Stimulated activated CD4-positive, alpha-beta T cell treated with anti-CD3 and anti-CD28 coated beads, Interleukin-4, amount 100 ng/mL, for 4 hours (primary cell): ENCODE results near the gene KPNA1.

Experiments used
- DNase-seq, 2 experiments: peaks; one replicate each; pipeline ENCODE4 v3.0.0-alpha.2; 2020

The KPNA1 gene

DNA sequence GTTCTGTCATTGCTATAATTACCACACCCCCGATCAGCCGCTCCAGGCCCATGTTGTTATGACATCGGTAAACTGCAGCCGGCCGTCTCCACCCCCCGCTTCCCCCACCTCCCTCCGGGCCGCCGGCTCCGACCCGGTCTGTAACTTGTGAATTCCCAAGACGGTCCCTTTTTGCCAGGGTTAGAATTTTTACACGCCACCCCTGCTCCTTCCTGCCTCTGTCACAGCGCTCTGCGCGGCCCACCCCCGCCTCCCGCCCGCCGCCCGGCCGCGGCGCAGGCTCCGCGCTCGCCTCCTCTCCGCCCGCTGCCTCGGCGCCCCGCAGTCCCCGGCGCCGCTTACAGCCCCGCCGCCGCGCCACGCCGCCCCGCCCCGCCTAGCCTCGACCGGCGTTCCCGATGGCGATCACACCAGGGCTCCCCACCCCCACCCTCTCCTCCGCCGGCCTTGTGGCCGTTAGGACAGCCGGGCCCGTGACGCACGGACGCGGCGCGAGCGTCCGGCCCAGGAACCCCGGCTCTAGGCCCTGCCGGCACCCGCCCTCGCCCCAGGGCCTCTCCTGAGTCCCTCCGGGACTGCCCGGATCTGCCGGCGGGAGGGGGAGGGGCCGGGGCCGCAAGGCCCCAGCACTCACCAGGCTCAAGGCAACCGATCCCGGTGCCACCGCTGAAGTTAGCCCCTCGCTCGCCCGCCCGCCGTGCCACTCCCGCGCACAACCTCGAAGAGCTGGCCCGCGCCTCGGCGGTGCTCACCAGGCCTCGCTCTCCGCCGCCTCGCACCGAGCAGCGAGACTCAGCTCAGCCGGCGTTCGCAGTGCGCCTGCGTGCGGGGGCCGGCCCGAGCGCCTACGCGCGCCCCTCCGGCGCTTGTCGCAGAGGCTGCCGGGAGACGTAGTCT lies at the start of gene KPNA1:
TSS of gene KPNA1 (minus strand) at position 817 of the 897 bp plus-strand sequence. CDS start 18,374 bp downstream, outside the sequence.
- peak; percentile 85 to 88 for DNase-seq

DNA sequence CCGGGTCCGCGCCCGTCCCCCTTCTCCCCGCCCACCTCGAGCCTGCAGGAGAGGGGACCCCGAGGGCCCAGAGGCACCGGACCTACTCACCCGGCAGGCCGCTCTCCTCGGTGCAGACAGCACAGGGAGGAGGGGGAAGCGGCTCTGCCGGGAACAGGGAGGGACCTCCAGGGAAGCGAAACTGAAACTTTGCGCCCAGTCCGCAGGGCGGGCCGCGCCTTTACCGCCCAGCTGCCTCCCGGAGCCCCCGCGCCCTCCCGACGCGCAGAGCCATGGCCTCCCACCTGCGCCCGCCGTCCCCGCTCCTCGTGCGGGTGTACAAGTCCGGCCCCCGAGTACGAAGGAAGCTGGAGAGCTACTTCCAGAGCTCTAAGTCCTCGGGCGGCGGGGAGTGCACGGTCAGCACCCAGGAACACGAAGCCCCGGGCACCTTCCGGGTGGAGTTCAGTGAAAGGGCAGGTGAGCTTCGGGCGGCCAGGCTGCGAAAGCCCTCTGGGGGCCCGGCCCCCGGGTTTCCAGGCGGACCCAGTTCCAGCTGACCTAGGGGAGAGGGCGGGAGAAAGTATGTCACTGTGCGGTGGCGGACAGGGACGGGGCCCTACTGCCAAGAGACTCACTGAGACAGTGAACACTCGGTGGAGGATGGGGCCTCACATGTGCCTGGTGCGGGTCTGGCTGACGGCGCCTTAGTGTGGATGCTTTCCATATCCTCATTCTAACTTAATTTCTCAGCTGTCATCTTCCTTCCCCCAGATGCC lies 49.6 kb upstream of the KPNA1 start, which contains the start of the genes DTX3L and PARP9:
TSS of gene DTX3L (plus strand) at position 184 of the 758 bp plus-strand sequence. CDS start at position 273, 89 bp downstream.
TSS of gene PARP9 (minus strand) at position 146 of the 758 bp plus-strand sequence. CDS start 4,680 bp downstream, outside the sequence.
- peak; percentile 65 to 90 for DNase-seq

DNA sequence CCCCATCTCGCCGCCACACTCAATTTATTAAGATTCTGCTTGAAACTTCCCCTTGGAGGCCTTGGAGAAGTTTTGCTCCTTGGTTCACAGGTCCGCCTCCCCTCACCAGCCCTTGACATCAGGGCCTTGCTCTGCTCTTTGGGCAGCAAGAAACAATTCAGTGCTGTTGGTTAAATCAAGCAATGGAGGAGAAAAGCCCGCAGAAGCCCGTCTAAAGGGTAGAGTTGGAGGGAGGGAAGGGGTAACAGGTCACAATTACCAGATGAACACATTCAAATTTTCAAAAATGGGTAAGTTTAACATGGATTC lies 48.9 kb upstream of the KPNA1 start:
- peak in 1 of 2 experiments; percentile 16 for DNase-seq

DNA sequence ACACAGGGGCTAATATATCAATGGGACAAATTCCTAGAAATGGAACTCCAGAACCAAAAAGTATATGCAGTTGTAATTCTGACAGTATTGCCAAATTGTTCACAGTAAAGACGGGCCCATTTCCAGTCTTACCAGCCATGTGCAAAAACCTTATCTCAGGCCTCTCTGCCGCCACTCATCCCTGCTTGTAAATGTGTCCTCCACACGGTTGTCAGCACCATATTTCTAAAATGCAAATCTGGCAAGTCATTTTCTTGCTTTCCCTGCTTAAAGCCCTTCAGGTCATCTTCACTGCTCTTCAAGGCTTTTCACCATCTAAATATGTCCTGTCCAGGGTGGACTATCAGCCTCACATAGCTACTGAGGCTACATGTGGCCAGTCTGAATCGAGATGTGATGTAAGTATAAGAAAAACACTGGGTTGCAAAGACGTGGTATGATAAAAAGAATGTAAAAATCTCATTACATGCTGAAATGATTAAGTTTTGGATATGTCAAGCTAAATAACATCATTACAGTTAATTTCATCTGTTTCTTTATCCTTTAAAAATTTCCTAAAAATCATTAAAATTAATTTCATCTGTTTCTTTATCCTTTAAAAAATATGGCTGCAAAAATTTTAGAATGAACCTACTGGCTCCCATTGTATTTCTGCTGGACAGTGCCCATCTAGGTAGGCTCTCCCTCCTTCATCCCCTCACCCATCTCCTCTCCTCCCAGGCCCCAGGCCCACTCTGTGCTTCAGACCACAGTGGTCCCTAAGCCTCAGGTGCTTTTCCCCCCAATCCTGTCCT lies 48.4 kb upstream of the KPNA1 start:
- no peak for DNase-seq

DNA sequence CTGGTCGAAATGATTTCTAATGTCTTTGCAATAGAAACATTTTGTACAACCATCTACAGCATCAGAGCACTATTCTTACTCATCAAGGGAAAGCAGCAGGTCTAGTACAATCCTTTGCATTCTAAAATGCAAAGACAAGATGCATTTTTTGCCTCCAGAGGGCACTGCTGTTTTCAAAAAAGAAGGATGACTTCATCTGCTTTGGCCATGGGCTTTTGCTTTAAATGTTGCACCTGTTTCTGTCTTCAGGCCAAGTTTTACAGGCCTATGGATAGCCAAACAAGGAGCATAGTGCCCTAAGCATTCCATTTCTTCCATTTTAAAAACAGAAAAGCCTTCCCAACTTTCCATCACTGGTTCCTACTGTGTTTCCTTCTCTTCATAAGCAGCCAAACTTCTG lies 45.9 kb upstream of the KPNA1 start:
- peak; percentile 26 to 49 for DNase-seq

DNA sequence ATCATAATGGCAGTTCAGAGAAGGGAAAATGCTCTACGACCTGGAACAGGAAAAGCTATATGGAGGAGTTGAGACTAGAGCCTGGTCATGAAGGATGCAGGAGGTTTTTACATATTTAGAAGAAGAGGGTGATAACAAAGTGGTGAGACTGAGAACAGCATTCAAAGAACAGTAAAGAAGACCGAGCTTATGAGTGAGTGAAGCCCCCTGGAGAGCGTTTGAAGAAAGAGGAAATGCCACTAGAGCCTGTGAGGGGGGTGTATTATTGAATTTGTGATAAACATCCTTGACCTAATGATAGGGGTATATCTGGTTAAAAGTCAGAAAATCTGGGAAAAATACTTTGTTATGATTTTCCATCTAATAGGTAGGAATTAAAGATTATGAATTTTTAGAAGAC lies 45.2 kb upstream of the KPNA1 start:
- no peak for DNase-seq

DNA sequence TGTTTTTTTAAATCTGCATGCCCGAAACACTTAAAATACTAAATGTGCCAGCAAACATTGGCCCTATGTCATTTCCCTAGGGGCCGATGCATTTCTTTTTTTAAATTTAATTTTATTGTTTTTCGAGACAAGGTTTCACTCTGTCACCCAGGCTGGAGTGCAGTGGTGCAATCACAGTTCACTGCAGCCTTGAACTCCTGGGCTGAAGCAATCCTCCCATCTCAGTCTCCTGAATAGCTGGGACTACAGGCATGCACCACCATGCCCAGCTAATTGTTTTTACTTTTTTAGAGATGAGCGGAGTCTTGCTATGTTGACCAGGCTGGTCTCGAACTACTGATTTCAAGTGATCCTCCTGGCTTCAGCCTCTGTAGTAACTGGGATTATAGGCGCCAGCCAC lies 43.9 kb upstream of the KPNA1 start:
- no peak for DNase-seq

DNA sequence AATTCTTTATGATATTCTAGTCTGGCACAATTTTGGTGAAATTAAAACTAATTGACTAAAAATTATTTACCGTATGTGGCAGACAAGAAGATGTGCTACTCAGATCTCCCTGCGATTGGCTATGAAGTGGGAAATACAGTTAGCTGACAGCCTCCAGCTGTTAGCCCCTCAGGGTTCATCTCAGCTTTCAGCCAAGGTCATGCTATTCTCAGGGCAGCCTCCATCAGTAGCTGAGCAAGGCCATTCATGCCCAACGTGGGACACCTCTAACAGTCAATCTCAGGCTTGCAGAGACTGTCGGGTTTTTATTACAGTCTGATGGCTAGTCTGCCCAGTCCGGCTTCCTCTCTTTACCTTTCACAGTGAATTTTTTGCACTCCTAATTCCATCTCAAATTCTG lies 42.6 kb upstream of the KPNA1 start:
- DNase-seq = no peak

DNA sequence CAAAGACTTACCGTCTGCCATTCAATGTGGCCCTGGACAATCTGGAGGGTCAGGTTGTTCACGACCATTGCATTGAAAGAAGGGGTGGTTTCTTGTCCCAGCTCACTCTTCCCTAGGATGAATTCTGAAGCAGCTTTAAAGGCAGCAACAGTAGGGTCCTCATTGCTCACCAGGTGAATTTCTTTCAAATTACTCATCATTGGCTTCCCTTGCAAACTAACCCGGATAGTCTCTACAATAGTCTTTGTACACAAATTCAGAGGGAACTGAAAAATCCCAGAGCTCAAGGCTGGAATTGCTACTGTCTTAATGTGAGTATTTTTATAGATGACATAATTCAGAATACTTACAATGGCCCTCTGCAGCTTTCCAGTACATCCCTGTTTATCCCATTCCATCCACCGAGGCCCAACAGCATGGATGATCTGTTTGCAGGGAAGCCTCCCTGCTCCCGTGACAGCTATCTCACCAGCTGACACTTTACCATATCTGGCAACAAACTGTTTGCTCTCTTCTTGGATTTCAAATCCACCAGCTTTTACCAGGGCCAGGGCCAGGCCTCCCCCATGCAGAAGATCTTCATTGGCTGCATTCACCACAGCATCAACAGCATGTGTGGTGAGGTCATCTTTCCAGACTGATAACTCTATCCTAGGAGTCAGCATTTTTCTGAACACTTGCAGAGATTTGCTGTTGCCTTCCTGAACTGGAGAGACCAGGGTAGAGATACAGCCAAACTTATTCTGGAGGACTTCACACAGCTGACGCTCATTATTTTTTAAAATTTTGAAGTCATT lies 40.7 kb upstream of the KPNA1 start:
- DNase-seq = no peak

DNA sequence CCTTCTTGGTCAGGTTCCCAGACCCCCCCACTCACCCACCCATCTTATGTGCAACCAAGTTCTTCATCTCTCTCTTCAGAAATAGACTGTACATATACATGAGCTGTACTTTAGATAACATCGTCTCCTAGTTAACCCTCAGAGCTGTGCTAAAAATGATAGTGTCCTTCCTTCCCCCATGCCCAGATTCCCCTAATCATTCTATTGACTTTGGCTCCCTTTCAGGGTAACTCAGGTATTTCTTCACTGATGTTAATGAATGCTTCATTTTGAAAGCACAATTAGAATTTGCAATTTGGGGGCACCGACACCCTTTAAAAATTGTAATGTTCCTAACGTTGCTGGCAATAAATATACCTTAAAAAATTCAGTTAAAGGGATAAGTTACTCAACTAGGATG lies 38.4 kb upstream of the KPNA1 start:
- DNase-seq = no peak

DNA sequence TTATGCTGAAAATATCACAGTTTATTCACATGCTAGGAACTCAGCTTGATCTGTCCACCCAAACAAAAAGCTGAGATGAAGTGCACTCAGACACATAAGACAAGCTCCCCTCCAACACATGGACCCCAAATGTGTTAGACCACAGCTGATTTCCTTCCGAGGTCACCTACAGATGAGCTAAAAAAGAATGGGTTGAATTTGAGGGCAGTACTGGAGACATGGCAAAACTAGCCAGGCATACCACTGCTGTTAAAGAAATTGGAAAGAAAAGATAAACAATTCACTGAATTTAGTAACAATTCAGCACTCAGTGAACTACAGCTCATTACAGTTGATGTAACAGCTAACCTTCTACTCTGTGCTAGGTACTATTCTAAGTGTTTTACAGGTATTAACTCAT lies 33.9 kb upstream of the KPNA1 start:
- DNase-seq = no peak

DNA sequence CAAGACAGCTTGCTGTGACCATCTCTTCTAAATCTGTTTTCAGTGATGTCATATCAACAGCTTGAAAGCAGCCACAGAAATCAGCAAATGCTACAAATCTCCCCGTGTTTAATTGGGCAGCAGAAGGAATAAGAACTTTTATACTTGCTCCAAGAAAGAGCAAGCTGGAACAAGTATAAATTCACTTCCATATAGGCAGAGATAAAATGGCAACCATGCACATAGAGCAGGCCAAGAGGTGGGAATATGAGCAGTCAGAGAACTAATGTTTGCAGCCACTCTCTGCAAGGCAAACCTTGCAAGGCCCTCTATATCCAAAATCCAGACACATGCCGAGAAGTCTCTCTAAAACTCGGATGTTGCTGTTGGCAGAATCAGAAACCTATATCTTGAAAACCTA lies 33.3 kb upstream of the KPNA1 start:
- DNase-seq = no peak

DNA sequence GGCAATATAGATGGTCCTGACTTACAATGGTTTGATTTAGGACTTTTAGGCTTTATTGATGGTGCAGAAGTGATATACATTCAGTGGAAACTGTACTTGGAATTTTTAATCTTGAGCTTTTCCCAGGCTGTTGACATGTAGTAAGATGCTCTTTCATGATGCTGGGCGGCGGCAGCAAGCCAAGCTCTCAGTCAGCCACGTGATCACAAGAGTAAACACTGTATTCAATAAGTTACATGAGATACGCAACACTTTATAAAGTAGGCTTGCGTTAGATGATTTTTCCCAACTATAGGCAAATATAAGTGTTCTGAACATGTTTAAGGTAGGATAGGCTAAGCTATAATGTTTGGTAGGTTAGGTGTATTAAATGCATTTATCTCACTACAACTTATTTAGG lies 31.4 kb upstream of the KPNA1 start:
- no peak for DNase-seq

DNA sequence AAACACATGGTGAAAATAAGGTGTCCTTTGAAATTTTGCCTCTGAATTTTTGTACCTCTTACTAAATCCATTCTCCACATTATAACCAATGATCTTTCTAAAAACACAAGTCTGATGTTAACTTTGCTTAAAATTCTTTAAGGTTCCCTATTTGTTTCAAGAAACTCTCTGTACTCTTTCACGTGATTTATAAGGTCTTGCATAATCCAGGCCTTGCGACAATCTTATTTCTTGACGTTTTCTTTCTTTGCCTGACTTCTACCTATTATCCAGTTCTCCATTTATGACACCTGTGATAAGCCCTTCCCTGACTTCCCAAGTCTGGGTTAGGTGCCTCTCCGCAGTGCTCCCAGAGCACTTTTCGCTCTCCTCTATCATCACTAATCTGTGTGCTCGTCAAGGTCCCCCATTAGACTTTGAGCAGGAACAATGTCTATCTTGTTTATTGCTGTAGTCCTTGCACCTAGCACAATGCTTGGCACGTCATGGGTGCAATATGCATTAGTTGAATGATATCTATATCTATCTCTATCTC lies 24.3 kb upstream of the KPNA1 start:
- no peak for DNase-seq

DNA sequence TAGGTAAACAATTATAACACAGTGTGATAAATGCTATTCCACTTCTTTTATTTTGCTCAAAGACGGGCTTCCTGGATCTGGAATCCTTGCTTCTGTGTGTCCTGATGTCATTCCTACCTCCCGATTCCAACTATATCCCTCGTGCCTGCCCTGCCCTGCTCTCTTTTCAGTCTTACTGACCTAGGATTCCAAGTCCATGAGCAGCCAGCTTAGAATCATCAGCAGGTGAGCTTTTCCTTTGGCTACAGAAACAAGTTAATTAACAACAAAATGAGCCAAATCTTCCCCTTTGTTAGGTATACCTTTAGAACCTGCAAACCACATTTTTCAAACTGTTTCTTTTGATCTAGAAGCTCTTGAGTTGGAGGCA lies 21.9 kb upstream of the KPNA1 start:
- DNase-seq = no peak

DNA sequence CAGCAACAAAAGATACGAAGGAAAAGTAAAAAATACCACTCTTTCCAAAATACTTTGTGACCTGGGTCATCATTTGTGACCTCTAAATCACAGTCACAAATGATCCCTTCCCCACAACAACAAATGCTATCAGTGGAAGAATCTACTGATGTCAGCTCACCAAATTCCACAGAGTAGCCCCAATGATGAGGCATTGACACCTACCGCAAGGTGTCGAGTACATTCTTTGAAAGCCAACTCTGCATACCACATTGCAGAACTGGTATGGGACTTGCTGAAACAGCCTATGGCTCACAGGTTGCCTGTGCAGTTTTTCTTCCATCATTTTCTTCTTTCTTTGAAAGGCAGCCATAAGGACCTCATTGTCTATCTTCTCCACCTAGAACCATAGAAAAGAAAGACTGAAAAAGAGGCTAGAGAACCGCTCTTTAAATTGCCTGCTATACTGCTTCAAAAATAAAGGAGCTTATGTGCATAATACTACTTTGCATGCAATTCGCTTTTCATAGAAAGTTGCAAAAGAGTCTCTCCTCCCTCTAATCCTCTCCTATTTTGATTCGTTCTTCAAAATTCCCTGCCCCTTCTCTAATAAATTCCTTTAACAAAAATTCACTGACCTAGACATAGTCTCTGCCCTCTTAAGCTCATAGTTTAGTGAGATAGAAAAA lies 21.4 kb upstream of the KPNA1 start:
- DNase-seq = no peak

DNA sequence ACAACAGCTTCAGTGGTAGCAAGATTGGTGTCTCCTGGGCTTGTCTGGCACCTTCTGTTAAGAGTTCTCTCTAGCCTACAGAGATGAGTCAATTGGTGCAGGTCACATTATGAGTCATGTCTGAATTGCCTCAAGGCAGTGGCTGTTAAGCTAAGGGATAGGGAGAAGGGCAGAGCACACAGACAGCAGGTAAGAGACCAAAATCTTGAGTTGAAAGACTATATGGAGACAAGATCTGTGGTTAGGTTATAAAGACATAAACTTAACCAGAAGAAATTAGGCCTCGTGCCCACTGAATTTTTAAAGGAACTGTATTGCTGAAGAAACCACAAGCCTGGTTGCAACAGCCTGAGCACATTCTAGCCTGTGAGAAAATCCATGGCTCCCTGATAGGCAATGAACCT lies 19.2 kb upstream of the KPNA1 start:
- DNase-seq = peak; percentile 7 to 36

DNA sequence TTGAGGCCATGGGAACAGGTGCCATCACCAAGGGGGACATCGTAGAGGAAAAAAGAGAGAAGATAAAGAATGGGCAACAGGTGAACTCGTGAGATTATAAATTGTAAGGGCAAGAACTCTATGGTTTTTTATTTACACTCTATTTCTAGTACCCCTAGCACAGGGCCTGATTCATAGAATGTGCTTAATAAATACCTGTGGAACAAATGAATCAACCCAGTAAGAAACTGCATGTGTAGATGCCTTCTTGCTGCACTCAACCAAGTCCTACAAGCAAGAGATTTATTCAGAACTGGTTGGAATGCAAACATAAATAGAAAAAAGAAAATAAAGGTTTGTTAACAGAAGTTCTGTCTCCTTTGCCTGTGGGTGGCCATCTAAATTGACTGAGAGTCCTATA lies 18.7 kb upstream of the KPNA1 start:
- DNase-seq = no peak

DNA sequence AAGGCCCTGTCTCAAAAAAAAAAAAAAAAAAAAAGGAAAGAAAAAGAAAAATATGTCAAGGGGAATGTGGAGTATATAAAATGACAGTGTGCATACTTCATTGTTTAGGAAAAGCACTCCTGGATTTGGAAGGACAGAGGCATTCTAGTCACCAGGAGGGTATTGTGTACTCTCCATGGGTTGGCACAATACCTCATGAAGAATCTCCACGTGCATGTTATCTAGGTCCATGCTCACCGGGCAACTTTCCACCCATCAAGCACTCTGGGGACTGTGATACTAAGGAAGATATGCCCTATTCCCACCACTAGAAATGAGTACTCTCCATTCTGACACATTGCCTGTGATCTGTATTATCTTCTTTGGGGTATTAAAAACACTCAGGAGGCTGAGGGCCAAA lies 15.4 kb upstream of the KPNA1 start:
- DNase-seq = no peak

DNA sequence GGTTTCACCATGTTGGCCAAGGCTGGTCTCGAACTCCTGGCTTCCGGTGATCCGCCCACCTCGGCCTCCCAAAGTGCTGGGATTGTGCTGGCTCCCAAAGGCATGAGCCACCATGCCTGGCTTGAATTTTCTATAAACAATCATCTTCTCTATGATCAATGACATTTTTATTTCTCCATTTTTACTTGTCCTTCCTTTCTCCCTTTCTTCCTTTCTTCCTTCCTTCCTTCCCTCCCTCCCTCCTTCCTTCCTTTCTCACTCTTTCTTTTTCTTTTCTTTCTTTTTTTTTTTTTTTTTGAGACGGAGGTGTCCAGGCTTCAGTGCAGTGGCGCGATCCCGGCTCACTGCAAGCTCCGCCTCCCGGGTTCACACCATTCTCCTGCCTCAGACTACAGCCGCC lies 8.6 kb upstream of the KPNA1 start:
- DNase-seq = no peak

DNA sequence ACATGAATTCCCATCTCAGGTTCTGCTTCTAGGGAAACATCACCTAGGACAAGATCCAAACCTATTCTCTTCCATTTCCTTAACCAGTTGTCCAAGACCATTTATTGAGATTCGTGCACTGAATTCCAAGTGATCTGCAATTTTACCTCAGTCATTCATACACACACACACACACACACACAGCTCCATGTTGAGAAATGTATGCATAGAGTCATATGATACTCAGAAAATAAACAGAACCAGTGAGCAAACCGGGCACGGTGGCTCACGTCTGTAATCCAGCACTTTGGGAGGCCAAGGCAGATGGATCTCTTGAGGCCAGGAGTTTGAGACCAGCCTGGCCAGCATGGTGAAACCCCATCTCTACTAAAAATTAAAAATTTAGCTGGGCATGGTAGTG lies 6.1 kb upstream of the KPNA1 start:
- DNase-seq = no peak

DNA sequence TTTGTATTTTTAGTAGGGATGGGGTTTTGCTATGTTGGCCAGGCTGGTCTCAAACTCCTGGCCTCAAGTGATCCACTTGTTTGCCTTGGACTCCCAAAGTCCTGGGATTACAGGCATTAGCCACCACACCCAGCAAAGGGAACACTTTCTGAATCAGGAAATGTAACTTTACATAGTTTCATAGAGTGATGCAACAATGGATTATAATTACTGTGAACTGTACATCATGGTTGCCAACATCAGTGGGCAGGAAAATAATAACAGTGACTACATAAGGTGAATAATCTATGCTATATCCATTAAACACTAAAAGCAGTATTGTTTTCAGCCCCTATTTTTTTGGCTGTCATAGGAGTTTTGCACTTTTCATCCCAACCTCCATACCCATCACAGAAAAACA lies 5.0 kb upstream of the KPNA1 start:
- DNase-seq = no peak
